BJ (cell line): ENCODE data around the gene PACS2. TPM values are rescaled to one million over a fixed set of nuclear protein-coding genes. Genes with fewer than 3 reads are reported as not detected.

Experiments
- CTCF ChIA-PET: fragments of 350-600 bp; formaldehyde crosslinking; extraction: SDS; loops from one replicate; lab custom pipeline; 2021; ENCODE audit warnings: antibody characterized with exemption, inconsistent platforms; lab: Yijun Ruan, JAX
- POLR2A ChIA-PET: fragments of 300-600 bp; sonication (Branson Sonifier 250); formaldehyde crosslinking; extraction: SDS; loops from one replicate; lab custom pipeline; 2021; ENCODE audit warnings: antibody characterized with exemption; lab: Charles Lee
- DNase-seq: peaks from one replicate; pipeline ENCODE4 v3.0.0-alpha.2; 2011; ENCODE audit warnings: low read depth
- H3K27me3 ChIP-seq: 2 replicates; pipeline ENCODE4 v1.6.0; 2011; ENCODE audit warnings: low read length; ENCODE audit not compliant: control insufficient read depth, insufficient read depth
- H3K36me3 ChIP-seq: 2 replicates; pipeline ENCODE4 v1.5.1; 2011; ENCODE audit warnings: low read length; ENCODE audit not compliant: control insufficient read depth, insufficient read depth
- H3K4me3 ChIP-seq: 2 replicates; pipeline ENCODE4 v1.5.1; 2011; ENCODE audit warnings: low read depth, mild to moderate bottlenecking, control low read depth, low read length
- CTCF ChIP-seq: IDR thresholded peaks from 2 replicates; pipeline ENCODE4 v1.5.1; 2011; ENCODE audit warnings: low read depth, mild to moderate bottlenecking, control low read depth, inconsistent platforms, low read length, moderate library complexity; ENCODE audit not compliant: insufficient read depth
- polyA plus RNA-seq: library from polyadenylated mRNA; depleted of rRNA; stranded (reverse); fragments of >200 nt; gene quantifications from 2 replicates; pipeline ENCODE4 v1.2.3, GENCODE V29; 2011

Gene PACS2
- polyA plus RNA-seq, 1 experiment: 21.4 TPM

DNA sequence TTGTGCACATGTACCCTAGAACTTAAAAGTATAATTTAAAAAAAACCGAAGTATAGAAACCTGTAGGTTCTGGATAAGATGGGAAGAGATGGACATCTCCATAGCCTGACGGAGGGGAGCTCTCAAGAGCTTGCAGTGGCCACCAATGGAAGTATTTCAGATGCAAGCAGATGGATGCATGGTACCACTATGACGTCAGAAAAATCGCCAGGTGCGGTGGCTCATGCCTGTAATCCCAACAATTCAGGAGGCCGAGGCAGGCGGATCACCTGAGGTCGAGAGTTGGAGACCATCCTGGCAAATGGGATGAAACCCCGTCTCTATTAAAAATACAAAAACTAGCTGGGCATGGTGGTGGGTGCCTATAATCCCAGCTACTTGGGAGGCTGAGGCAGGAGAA, 87.2 kb downstream of the PACS2 start:
- CTCF ChIA-PET: interaction anchor here (1.4 kb wide), 1 partner anchor 79 kb away, joined by 3 read pairs; no protein-coding TSS in a partner anchor
- Histone ChIP-seq H3K27me3 (no peaks in the 10 kb centered on the region), H3K36me3 (peaks cover 3% of the 10 kb centered on the region; the same call in 1 of the 2 replicates), H3K4me3 (no peak overlapping the region)
- no peak for TF ChIP-seq CTCF
- no peak for DNase-seq
- POLR2A ChIA-PET: no interaction called here

DNA sequence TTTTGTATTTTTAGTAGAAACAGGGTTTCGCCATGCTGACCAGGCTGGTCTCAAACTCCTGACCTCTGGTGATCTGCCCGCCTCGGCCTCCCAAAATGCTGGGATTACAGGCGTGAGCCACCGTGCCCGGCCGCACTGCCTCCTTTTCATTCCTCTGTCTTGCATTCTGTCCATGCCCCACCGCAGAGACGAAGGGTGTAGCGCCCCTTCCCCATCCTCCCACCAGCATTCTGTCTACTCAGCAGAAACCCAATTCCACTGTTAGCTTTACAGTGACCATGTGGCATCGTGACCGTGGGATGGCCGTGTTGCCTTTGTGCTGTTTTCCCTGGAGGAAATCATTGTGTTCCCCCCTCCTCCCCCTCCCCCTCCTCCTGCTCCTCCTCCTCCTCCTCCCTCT, 94.0 kb downstream of the PACS2 start:
- ChIA-PET POLR2A (interaction anchor here (1.0 kb wide), 1 partner anchor 22 kb away, joined by 13 read pairs; no protein-coding TSS in a partner anchor), CTCF (interaction anchor here (1.1 kb wide), 1 partner anchor 37 kb away, joined by 3 read pairs; no protein-coding TSS in a partner anchor)
- TF ChIP-seq CTCF: no peak
- H3K4me3 ChIP-seq: no peak overlapping the region
- peaks cover 3% of the 10 kb centered on the region; the same call in 1 of the 2 replicates for H3K27me3 ChIP-seq
- no peaks in the 10 kb centered on the region for H3K36me3 ChIP-seq
- DNase-seq: no peak

DNA sequence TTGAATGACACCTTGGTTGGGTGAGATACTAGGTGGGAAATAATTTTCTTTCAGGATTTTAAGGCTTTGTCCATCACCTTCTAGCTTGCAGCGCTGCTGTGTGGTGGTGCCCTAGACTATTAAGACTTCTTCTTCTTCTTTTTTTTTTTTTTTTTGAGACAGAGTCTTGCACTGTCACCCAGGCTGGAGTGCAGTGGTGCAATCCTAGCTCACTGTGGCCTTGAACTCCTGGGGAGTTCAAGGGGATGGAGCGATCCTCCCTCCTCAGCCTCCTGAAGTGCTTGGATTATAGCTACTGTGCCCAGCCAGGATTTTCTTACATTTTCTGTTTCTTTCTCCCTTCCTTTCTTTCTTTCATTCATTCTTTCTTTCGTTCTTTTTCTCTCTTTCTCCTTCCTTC, 94.8 kb downstream of the PACS2 start:
- Histone ChIP-seq H3K36me3 (no peaks in the 10 kb centered on the region), H3K27me3 (peaks cover 3% of the 10 kb centered on the region; the same call in 1 of the 2 replicates), H3K4me3 (no peak overlapping the region)
- POLR2A ChIA-PET: interaction anchor here (1.0 kb wide), 1 partner anchor 21 kb away, joined by 13 read pairs; no protein-coding TSS in a partner anchor
- CTCF ChIA-PET: interaction anchor here (1.1 kb wide), 1 partner anchor 37 kb away, joined by 3 read pairs; no protein-coding TSS in a partner anchor
- DNase-seq: no peak
- TF ChIP-seq CTCF: no peak

DNA sequence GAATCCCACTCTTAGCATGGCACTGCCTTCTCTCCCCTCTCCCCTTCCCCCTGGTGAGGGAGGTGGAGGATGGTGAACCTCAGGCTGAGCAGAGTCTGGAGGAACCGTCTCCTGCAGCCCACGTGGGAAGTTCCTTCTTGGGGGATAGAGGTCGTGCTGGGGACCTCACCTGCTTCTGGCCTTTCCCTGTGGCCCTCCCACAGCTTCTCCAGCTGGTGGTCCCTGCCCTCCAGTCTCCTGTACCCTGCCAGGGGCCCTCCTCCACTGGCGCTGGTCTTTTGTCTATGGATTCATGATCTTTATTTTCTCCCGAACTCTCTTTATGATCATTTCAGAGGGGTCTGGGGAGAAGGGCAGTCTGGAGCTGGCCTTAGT, 96.1 kb downstream of the PACS2 start:
- no peaks in the 10 kb centered on the region for H3K36me3 ChIP-seq
- no peak overlapping the region; the same call in 1 of the 2 replicates for H3K4me3 ChIP-seq
- ChIA-PET CTCF (interaction anchor here (1.4 kb wide), 1 partner anchor 39 kb away, joined by 4 read pairs; no protein-coding TSS in a partner anchor), POLR2A (no interaction called here)
- TF ChIP-seq CTCF: no peak
- H3K27me3 ChIP-seq: peaks cover 3% of the 10 kb centered on the region; the same call in 1 of the 2 replicates
- no peak for DNase-seq

DNA sequence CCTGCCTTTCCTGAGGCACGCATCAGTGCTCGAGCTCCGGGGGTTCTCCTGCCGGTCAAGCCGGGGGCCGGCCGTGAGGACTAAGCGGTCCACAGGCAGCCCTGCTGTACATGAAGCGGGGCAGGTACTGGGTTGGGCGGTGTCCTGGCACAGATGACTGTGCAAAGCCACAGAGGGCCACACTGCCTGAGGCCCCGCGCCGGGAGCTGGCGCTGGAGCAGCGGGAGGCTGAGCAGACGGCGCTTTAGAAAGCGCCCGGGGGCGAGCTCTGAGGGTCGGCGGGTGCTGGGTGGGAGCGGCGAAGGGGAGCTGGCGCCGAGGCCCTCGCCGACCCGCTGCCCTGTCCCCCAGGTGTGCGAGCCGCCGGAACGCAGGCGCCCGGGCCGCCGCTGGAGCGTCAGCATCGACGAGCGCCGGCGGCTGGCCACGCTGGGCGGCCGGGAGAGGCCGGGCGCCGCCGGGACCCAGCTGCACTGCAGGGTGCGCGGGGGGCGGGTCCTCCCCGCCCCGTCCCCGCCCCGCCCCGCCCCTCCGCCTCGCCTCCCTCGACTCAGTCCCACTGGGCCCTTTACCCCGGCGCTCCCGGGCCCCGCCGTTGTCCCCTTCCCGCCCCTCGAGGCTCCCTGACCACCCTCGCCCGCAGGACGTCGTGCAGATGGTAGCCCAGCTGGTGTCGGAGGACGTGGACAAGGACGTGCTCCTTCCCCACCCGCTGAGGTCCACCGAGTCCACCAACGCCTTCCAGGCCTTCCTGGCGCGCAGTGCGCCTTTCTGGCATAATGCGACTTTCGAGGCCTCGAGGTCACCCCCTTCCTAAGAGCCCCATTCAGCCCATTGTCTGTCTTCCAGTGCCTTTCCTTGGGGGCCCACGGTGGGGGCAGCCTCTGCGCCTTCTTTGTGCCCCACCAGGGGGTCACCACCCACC, 96.7 kb downstream of the PACS2 start:
- Histone ChIP-seq H3K36me3 (no peaks in the 10 kb centered on the region), H3K4me3 (peak overlapping the region; percentile 29), H3K27me3 (peaks cover 3% of the 10 kb centered on the region; the same call in 1 of the 2 replicates)
- ChIA-PET CTCF (interaction anchor here (1.4 kb wide), 1 partner anchor 40 kb away, joined by 4 read pairs; no protein-coding TSS in a partner anchor), POLR2A (interaction anchor here (0.6 kb wide), 1 partner anchor 19 kb away, joined by 3 read pairs; no protein-coding TSS in a partner anchor)
- no peak for DNase-seq
- no peak for TF ChIP-seq CTCF
